HepG2 (cell line): Measurements from ENCODE around the gene BCL2L1. TPM values are rescaled to one million over a fixed set of nuclear protein-coding genes. Genes with fewer than 3 reads are reported as not detected.

Experiments
- ELF1 ChIP-seq: sonication (generic); formaldehyde crosslinking; IDR thresholded peaks from 2 replicates; pipeline ENCODE4 v1.4.0; 2020; ENCODE audit warnings: missing genetic modification reagents
- FIP1L1 ChIP-seq: fragments of 200-400 bp; formaldehyde crosslinking; IDR thresholded peaks from 2 replicates; pipeline ENCODE4 v1.6.1; 2018; ENCODE audit warnings: low read depth, mild to moderate bottlenecking, low read length, moderate library complexity, borderline replicate concordance; ENCODE audit not compliant: insufficient read depth
- GABPB1 ChIP-seq: IDR thresholded peaks from 2 replicates; pipeline ENCODE4 v1.6.1; 2016; ENCODE audit warnings: mild to moderate bottlenecking, missing genetic modification reagents, moderate library complexity, missing compliant biosample characterization
- ISX ChIP-seq: sonication (generic); formaldehyde crosslinking; conservative IDR thresholded peaks from 2 replicates; pipeline ENCODE4 v1.5.0; 2020; ENCODE audit warnings: missing genetic modification reagents
- MYC ChIP-seq: sonication (generic); formaldehyde crosslinking; IDR thresholded peaks from 2 replicates; pipeline ENCODE4 v1.9.0; 2021; ENCODE audit warnings: missing genetic modification reagents, borderline replicate concordance
- NFE2 ChIP-seq: sonication (generic); formaldehyde crosslinking; IDR thresholded peaks from 2 replicates; pipeline ENCODE4 v1.4.0; 2020; ENCODE audit warnings: missing genetic modification reagents
- NKX3-1 ChIP-seq: sonication (generic); formaldehyde crosslinking; IDR thresholded peaks from 2 replicates; pipeline ENCODE4 v1.5.0; 2020; ENCODE audit warnings: missing genetic modification reagents
- PBX3 ChIP-seq: sonication (generic); formaldehyde crosslinking; IDR thresholded peaks from 2 replicates; pipeline ENCODE4 v1.8.1; 2023; ENCODE audit warnings: missing genetic modification reagents, inconsistent platforms, borderline replicate concordance
- SETDB1 ChIP-seq: sonication (generic); formaldehyde crosslinking; IDR thresholded peaks from 2 replicates; pipeline ENCODE4 v1.5.1; 2020; ENCODE audit warnings: missing genetic modification reagents, mild to moderate bottlenecking, borderline replicate concordance
- SSRP1 ChIP-seq: IDR thresholded peaks from 2 replicates; pipeline ENCODE4 v1.6.1; 2016; ENCODE audit warnings: control low read depth
- WIZ ChIP-seq: sonication (generic); formaldehyde crosslinking; IDR thresholded peaks from 2 replicates; pipeline ENCODE4 v1.5.1; 2020; ENCODE audit warnings: mild to moderate bottlenecking, missing genetic modification reagents
- YEATS4 ChIP-seq: sonication (generic); formaldehyde crosslinking; IDR thresholded peaks from 2 replicates; pipeline ENCODE4 v1.4.0; 2020; ENCODE audit warnings: missing genetic modification reagents, borderline replicate concordance
- ZBTB37 ChIP-seq: sonication (generic); formaldehyde crosslinking; IDR thresholded peaks from 2 replicates; pipeline ENCODE4 v1.4.0; 2020; ENCODE audit warnings: mild to moderate bottlenecking, missing genetic modification reagents
- ZMYM4 ChIP-seq: sonication (generic); formaldehyde crosslinking; IDR thresholded peaks from 2 replicates; pipeline ENCODE4 v1.8.1; 2023; ENCODE audit warnings: mild to moderate bottlenecking, missing genetic modification reagents
- ZNF10 ChIP-seq: sonication (generic); formaldehyde crosslinking; IDR thresholded peaks from 2 replicates; pipeline ENCODE4 v1.4.0; 2020; ENCODE audit warnings: mild to moderate bottlenecking, low read depth, missing genetic modification reagents, borderline replicate concordance
- ZNF160 ChIP-seq: sonication (generic); formaldehyde crosslinking; IDR thresholded peaks from 2 replicates; pipeline ENCODE4 v1.8.0; 2022; ENCODE audit warnings: mild to moderate bottlenecking, inconsistent platforms, missing genetic modification reagents
- ZNF501 ChIP-seq: sonication (generic); formaldehyde crosslinking; IDR thresholded peaks from 2 replicates; pipeline ENCODE4 v1.5.1; 2020; ENCODE audit warnings: mild to moderate bottlenecking, moderate library complexity, missing genetic modification reagents
- ZNF558 ChIP-seq: sonication (generic); formaldehyde crosslinking; IDR thresholded peaks from 2 replicates; pipeline ENCODE4 v1.9.0; 2022; ENCODE audit warnings: mild to moderate bottlenecking, missing genetic modification reagents, borderline replicate concordance
- ZNF652 ChIP-seq: IDR thresholded peaks from 2 replicates; pipeline ENCODE4 v1.6.1; 2016; ENCODE audit warnings: low read depth, borderline replicate concordance
- ZNF710 ChIP-seq: sonication (generic); formaldehyde crosslinking; IDR thresholded peaks from 2 replicates; pipeline ENCODE4 v1.5.0; 2020; ENCODE audit warnings: mild to moderate bottlenecking, missing genetic modification reagents, borderline replicate concordance
- polyA plus RNA-seq, 8 experiments: library from polyadenylated mRNA; depleted of rRNA in 3 of 8; stranded (reverse) in 7 of 8; unstranded in 1 of 8; fragments of >200 nt; fragmentation: Illumina TruSeq in 4 of 8; extraction: Trizol in 4 of 8; gene quantifications; 2 replicates each; pipeline versions ENCODE4 v1.2.1 to v1.2.3, GENCODE V29; 2011 to 2016; ENCODE audit warnings: low read depth in 4 of 8, missing spikeins in 1 of 8, mixed read lengths in 1 of 8; ENCODE audit not compliant: insufficient read depth in 1 of 8
- total RNA-seq, 5 experiments: library from RNA; depleted of rRNA; stranded (reverse); fragments of >200 nt; fragmentation: Illumina TruSeq; extraction: Trizol; gene quantifications; 2 replicates each; pipeline ENCODE4 v1.2.3, GENCODE V29; 2016; ENCODE audit warnings: low read depth in 1 of 5
- TF ChIP-seq, protein P1 (sequence below): sonication (generic); formaldehyde crosslinking; IDR thresholded peaks from 2 replicates; pipeline ENCODE4 v1.4.0; 2020; ENCODE audit warnings: missing genetic modification reagents, borderline replicate concordance

BCL2L1 gene
- total and polyA plus RNA-seq, 2 of the 13 experiments (the other 11 are each of a cell fraction or from before 2014, with no cell fraction given), result 164 to 258 TPM

GRCh38 chr20:31664696-31665354 lies 57.8 kb downstream of the BCL2L1 start (continued):
- TF ChIP-seq, protein P1, sequence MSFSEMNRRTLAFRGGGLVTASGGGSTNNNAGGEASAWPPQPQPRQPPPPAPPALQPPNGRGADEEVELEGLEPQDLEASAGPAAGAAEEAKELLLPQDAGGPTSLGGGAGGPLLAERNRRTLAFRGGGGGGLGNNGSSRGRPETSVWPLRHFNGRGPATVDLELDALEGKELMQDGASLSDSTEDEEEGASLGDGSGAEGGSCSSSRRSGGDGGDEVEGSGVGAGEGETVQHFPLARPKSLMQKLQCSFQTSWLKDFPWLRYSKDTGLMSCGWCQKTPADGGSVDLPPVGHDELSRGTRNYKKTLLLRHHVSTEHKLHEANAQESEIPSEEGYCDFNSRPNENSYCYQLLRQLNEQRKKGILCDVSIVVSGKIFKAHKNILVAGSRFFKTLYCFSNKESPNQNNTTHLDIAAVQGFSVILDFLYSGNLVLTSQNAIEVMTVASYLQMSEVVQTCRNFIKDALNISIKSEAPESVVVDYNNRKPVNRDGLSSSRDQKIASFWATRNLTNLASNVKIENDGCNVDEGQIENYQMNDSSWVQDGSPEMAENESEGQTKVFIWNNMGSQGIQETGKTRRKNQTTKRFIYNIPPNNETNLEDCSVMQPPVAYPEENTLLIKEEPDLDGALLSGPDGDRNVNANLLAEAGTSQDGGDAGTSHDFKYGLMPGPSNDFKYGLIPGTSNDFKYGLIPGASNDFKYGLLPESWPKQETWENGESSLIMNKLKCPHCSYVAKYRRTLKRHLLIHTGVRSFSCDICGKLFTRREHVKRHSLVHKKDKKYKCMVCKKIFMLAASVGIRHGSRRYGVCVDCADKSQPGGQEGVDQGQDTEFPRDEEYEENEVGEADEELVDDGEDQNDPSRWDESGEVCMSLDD, result no peak
- no peak for TF ChIP-seq ZNF558 (CRISPR knock-in tag)
- 0 out of 2 replicates have a peak, but pooled peaks have one; percentile 52 for TF ChIP-seq ZNF710
- TF ChIP-seq YEATS4, result no peak
- no peak; the same call in 1 of the 2 replicates for TF ChIP-seq ZBTB37 (CRISPR knock-in tag)
- peak; percentile 19; the same call in 1 of the 2 replicates for TF ChIP-seq GABPB1
- no peak for TF ChIP-seq ZNF501
- TF ChIP-seq MYC, result no peak; the same call in 1 of the 2 replicates
- TF ChIP-seq ZMYM4 (CRISPR knock-in tag), result no peak
- TF ChIP-seq ZNF652 (CRISPR knock-in tag), result no peak
- TF ChIP-seq PBX3 (CRISPR knock-in tag), result no peak
- TF ChIP-seq ISX (CRISPR knock-in tag), result peak; percentile 23; the same call in 1 of the 2 replicates
- 0 out of 2 replicates have a peak, but pooled peaks have one; percentile 1 for TF ChIP-seq ELF1 (CRISPR knock-in tag)
- TF ChIP-seq FIP1L1, result no peak
- TF ChIP-seq SSRP1 (CRISPR knock-in tag), result no peak
- no peak for TF ChIP-seq NFE2 (CRISPR knock-in tag)
- TF ChIP-seq SETDB1 (CRISPR knock-in tag), result no peak
- TF ChIP-seq ZNF160 (CRISPR knock-in tag), result no peak
- no peak for TF ChIP-seq ZNF10 (CRISPR knock-in tag)
- no peak for TF ChIP-seq NKX3-1
- TF ChIP-seq WIZ, result no peak
